HG03103 (cell line): Measurements from ENCODE around the gene TSPAN9.

ENCODE experiments used
- ATAC-seq: cut with Tn5 transposase; IDR thresholded peaks from one replicate; pipeline ENCODE4 v1.9.1; 2021; ENCODE audit warnings: low read depth; ENCODE audit not compliant: unreplicated experiment

TSPAN9 gene

GRCh38 chr12:3178671-3179313 is 101.6 kb downstream of the TSPAN9 start:
- ATAC-seq, result no peak

- ATAC-seq, result no peak
Observed at GRCh38 chr12:3179731-3180130, 102.6 kb downstream of the TSPAN9 start.

GRCh38 chr12:3182426-3182825 is 105.2 kb downstream of the TSPAN9 start:
- ATAC-seq, result no peak

GRCh38 chr12:3184485-3184884 is 107.3 kb downstream of the TSPAN9 start:
- no peak for ATAC-seq

- ATAC-seq, result no peak
Observed at GRCh38 chr12:3185260-3185870, 108.2 kb downstream of the TSPAN9 start.

- ATAC-seq, result no peak
Observed at GRCh38 chr12:3186546-3187215, 109.5 kb downstream of the TSPAN9 start.

- no peak for ATAC-seq
Observed at GRCh38 chr12:3187846-3188770, 110.9 kb downstream of the TSPAN9 start.

GRCh38 chr12:3189282-3189681 is 112.1 kb downstream of the TSPAN9 start:
- ATAC-seq, result no peak

- no peak for ATAC-seq
Observed at GRCh38 chr12:3190101-3190500, 112.9 kb downstream of the TSPAN9 start.

GRCh38 chr12:3191450-3191849 is 114.3 kb downstream of the TSPAN9 start:
- no peak for ATAC-seq

- no peak for ATAC-seq
Observed at GRCh38 chr12:3192221-3192620, 115.0 kb downstream of the TSPAN9 start.

GRCh38 chr12:3193131-3193530 is 116.0 kb downstream of the TSPAN9 start:
- no peak for ATAC-seq

GRCh38 chr12:3193755-3194154 is 116.6 kb downstream of the TSPAN9 start:
- ATAC-seq, result no peak

GRCh38 chr12:3195337-3195736 is 118.2 kb downstream of the TSPAN9 start:
- no peak for ATAC-seq

- ATAC-seq, result no peak
Observed at GRCh38 chr12:3195859-3196483, 118.8 kb downstream of the TSPAN9 start.

- no peak for ATAC-seq
Observed at GRCh38 chr12:3196488-3196887, 119.3 kb downstream of the TSPAN9 start.

- ATAC-seq, result no peak
Observed at GRCh38 chr12:3197131-3197818, 120.1 kb downstream of the TSPAN9 start.

GRCh38 chr12:3199551-3200031 is 122.4 kb downstream of the TSPAN9 start:
- ATAC-seq, result no peak

GRCh38 chr12:3200032-3200617 is 122.9 kb downstream of the TSPAN9 start:
- no peak for ATAC-seq
